ENCODE results near the gene ASGR1. TPM values are rescaled to one million over a fixed set of nuclear protein-coding genes. Genes with fewer than 3 reads are reported as not detected.

ASGR1 gene
- total RNA-seq, 2 experiments from 2014 or later, result 1.1 to 1.2 TPM

GRCh38 chr17:7144213-7144612 is 35.0 kb downstream of the ASGR1 start:
- POLR2A ChIA-PET, result interaction anchor here (0.7 kb wide), 1 partner anchor 315 kb away, joined by 4 read pairs; no protein-coding TSS in a partner anchor

DNA sequence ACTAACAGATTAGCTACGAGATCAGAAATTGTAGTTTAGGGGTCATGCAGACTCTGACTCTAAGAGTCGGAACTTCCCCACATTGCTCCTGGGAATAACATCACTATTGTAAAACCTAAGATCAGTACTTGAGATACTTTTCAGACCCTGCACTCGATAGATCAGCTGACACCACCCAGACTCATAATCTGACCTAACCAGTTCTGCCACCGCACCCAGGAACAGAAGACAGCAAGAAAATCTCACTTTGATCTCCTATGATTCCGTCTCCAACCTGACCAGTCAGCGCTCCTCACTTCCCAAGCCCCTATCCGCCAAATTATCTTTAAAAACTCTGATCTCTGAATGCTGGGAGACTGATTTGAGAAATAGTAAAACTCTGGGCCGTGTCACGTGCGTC is 37.3 kb downstream of the ASGR1 start:
- no peak overlapping the region for H3K27ac ChIP-seq (ENCODE audit: low read depth, low read length, poor library complexity, severe bottlenecking)
- no peaks in the 10 kb centered on the region for H3K9me3 ChIP-seq (ENCODE audit: low read length)
- no peak overlapping the region for H3K4me2 ChIP-seq (ENCODE audit: low read length)
- H2AFZ ChIP-seq (ENCODE audit: low read length), result no peak overlapping the region
- no TSS peak for BruUV-seq (replicated peaks)
- H3K79me2 ChIP-seq (ENCODE audit: insufficient read depth, low read depth, low read length), result no peaks in the 10 kb centered on the region
- H3K4me1 ChIP-seq (ENCODE audit: insufficient read depth, low read length, poor library complexity, severe bottlenecking), result no peaks in the 10 kb centered on the region
- TF ChIP-seq CTCF (conservative IDR thresholded peaks at IDR 0.05; ENCODE audit: low read length), result no peak
- TF ChIP-seq EZH2phosphoT487 (IDR thresholded peaks at IDR 0.05; ENCODE audit: borderline replicate concordance, low read depth, low read length), result no peak
- no peaks in the 10 kb centered on the region for H3K9me2 ChIP-seq (ENCODE audit: insufficient read depth, low read length)
- H4K20me1 ChIP-seq (ENCODE audit: insufficient read depth, low read length), result no peaks in the 10 kb centered on the region
- H3K36me3 ChIP-seq (ENCODE audit: insufficient read depth, low read length), result no peaks in the 10 kb centered on the region
- CTCF ChIA-PET (ENCODE audit: unreplicated experiment), result no interaction called here
- no peak overlapping the region for H3K4me3 ChIP-seq (ENCODE audit: low read depth, low read length, poor library complexity, severe bottlenecking)
- DNase-seq (ENCODE audit: low spot score), result no peak
- POLR2A ChIA-PET, result no interaction called here
- intact Hi-C loops (cut with micrococcal nuclease; ENCODE audit: unreplicated experiment), result no loop called here

More at GRCh38 chr17:7144213-7144612, 35.0 kb downstream of the ASGR1 start:
- Histone ChIP-seq H2AFZ (ENCODE audit: low read length) (no peak overlapping the region), H3K4me1 (ENCODE audit: insufficient read depth, low read length, poor library complexity, severe bottlenecking) (no peaks in the 10 kb centered on the region), H3K9me2 (ENCODE audit: insufficient read depth, low read length) (no peaks in the 10 kb centered on the region), H3K4me3 (ENCODE audit: low read depth, low read length, poor library complexity, severe bottlenecking) (no peak overlapping the region), H4K20me1 (ENCODE audit: insufficient read depth, low read length) (no peaks in the 10 kb centered on the region), H3K4me2 (ENCODE audit: low read length) (no peak overlapping the region), H3K36me3 (ENCODE audit: insufficient read depth, low read length) (no peaks in the 10 kb centered on the region), H3K27ac (ENCODE audit: low read depth, low read length, poor library complexity, severe bottlenecking) (no peak overlapping the region), H3K79me2 (ENCODE audit: insufficient read depth, low read depth, low read length) (no peaks in the 10 kb centered on the region), H3K9me3 (ENCODE audit: low read length) (no peaks in the 10 kb centered on the region)
- no peak for DNase-seq (ENCODE audit: low spot score)
- TF ChIP-seq EZH2phosphoT487 (IDR thresholded peaks at IDR 0.05; ENCODE audit: borderline replicate concordance, low read depth, low read length), result no peak
- no peak for TF ChIP-seq CTCF (conservative IDR thresholded peaks at IDR 0.05; ENCODE audit: low read length)
- CTCF ChIA-PET (ENCODE audit: unreplicated experiment), result no interaction called here
- intact Hi-C loops (cut with micrococcal nuclease; ENCODE audit: unreplicated experiment), result no loop called here
- BruUV-seq (replicated peaks), result no TSS peak

DNA sequence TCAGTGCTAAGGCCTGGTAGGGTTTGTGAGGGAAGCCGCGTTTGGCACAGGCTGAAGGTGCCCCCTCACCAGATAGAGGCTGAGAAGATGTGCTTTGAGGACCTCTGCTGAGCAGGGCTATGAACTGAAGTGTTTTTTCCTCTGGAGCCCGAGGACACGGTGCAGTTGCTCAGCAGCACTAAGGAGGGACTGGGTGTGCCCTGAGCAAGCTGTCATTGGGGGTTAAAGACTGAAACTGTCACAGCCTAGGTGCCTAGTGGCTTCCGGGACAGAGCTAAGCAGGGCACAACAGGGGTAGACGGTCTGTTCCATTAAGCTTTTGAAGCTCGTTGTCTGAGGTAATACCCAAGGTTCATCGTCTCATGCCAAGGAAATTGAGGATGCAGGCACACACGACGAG is 39.8 kb downstream of the ASGR1 start:
- no TSS peak for BruUV-seq (replicated peaks)
- POLR2A ChIA-PET, result no interaction called here
- H4K20me1 ChIP-seq (ENCODE audit: insufficient read depth, low read length), result no peaks in the 10 kb centered on the region
- peaks cover 3% of the 10 kb centered on the region; the same call in 1 of the 2 replicates for H3K36me3 ChIP-seq (ENCODE audit: insufficient read depth, low read length)
- TF ChIP-seq EZH2phosphoT487 (IDR thresholded peaks at IDR 0.05; ENCODE audit: borderline replicate concordance, low read depth, low read length) (no peak), CTCF (conservative IDR thresholded peaks at IDR 0.05; ENCODE audit: low read length) (no peak)
- H3K4me1 ChIP-seq (ENCODE audit: insufficient read depth, low read length, poor library complexity, severe bottlenecking), result no peaks in the 10 kb centered on the region
- H3K9me2 ChIP-seq (ENCODE audit: insufficient read depth, low read length), result no peaks in the 10 kb centered on the region
- no peak for DNase-seq (ENCODE audit: low spot score)
- no peaks in the 10 kb centered on the region for H3K79me2 ChIP-seq (ENCODE audit: insufficient read depth, low read depth, low read length)
- no peak overlapping the region for H3K4me3 ChIP-seq (ENCODE audit: low read depth, low read length, poor library complexity, severe bottlenecking)
- no peak overlapping the region for H3K27ac ChIP-seq (ENCODE audit: low read depth, low read length, poor library complexity, severe bottlenecking)
- H3K4me2 ChIP-seq (ENCODE audit: low read length), result no peak overlapping the region
- no peaks in the 10 kb centered on the region for H3K9me3 ChIP-seq (ENCODE audit: low read length)
- CTCF ChIA-PET (ENCODE audit: unreplicated experiment), result no interaction called here
- H2AFZ ChIP-seq (ENCODE audit: low read length), result no peak overlapping the region
- intact Hi-C loops (cut with micrococcal nuclease; ENCODE audit: unreplicated experiment), result no loop called here

Data from OCI-LY7 (cell line).